HepG2 (cell line): ENCODE measurements around the gene EFNA4. TPM values are rescaled to one million over a fixed set of nuclear protein-coding genes. Genes with fewer than 3 reads are reported as not detected.
A peak's percentile ranks its signal among the peaks of the same experiment; 100 is the strongest.

Experiments
- ATF4 ChIP-seq, 2 experiments: fragments of 450-650 bp in 1 of 2; sonication (generic) in 1 of 2; formaldehyde crosslinking; IDR thresholded peaks; 2 replicates each; pipeline versions ENCODE4 v1.5.0 to v1.8.0; 2020 to 2022; ENCODE audit warnings: mild to moderate bottlenecking in 1 of 2, missing genetic modification reagents in 1 of 2
- E2F2 ChIP-seq: sonication (generic); formaldehyde crosslinking; IDR thresholded peaks from 2 replicates; pipeline ENCODE4 v1.4.0; 2020; ENCODE audit warnings: missing genetic modification reagents, borderline replicate concordance
- KLF11 ChIP-seq: IDR thresholded peaks from 2 replicates; pipeline ENCODE4 v1.6.1; 2016; ENCODE audit warnings: missing compliant biosample characterization
- MAF1 ChIP-seq: sonication (generic); formaldehyde crosslinking; IDR thresholded peaks from 2 replicates; pipeline ENCODE4 v1.5.0; 2020; ENCODE audit warnings: missing genetic modification reagents, borderline replicate concordance
- MEF2D ChIP-seq: sonication (generic); formaldehyde crosslinking; IDR thresholded peaks from 2 replicates; pipeline ENCODE4 v1.5.1; 2020; ENCODE audit warnings: mild to moderate bottlenecking, missing genetic modification reagents
- MTERF4 ChIP-seq: sonication (generic); formaldehyde crosslinking; IDR thresholded peaks from 2 replicates; pipeline ENCODE4 v1.8.0; 2023; ENCODE audit warnings: mild to moderate bottlenecking, missing genetic modification reagents
- NKX3-1 ChIP-seq: sonication (generic); formaldehyde crosslinking; IDR thresholded peaks from 2 replicates; pipeline ENCODE4 v1.5.0; 2020; ENCODE audit warnings: missing genetic modification reagents
- PRDM4 ChIP-seq: sonication (generic); formaldehyde crosslinking; IDR thresholded peaks from 2 replicates; pipeline ENCODE4 v1.9.0; 2021; ENCODE audit warnings: missing genetic modification reagents, borderline replicate concordance
- RCOR2 ChIP-seq: IDR thresholded peaks from 2 replicates; pipeline ENCODE4 v1.6.1; 2016; ENCODE audit warnings: missing biosample characterization, missing genetic modification reagents
- STAG1 ChIP-seq: sonication (generic); formaldehyde crosslinking; IDR thresholded peaks from 2 replicates; pipeline ENCODE4 v1.4.0; 2020; ENCODE audit warnings: missing genetic modification reagents
- SYNCRIP ChIP-seq: fragments of 200-400 bp; formaldehyde crosslinking; IDR thresholded peaks from 2 replicates; pipeline ENCODE4 v1.6.1; 2018; ENCODE audit warnings: mild to moderate bottlenecking, low read depth, low read length; ENCODE audit not compliant: insufficient read depth
- TFDP1 ChIP-seq: IDR thresholded peaks from 2 replicates; pipeline ENCODE4 v1.6.1; 2016; ENCODE audit warnings: missing compliant biosample characterization, missing genetic modification reagents, borderline replicate concordance
- THAP11 ChIP-seq: IDR thresholded peaks from 2 replicates; pipeline ENCODE4 v1.6.1; 2016; ENCODE audit warnings: missing biosample characterization, missing genetic modification reagents
- ZBTB3 ChIP-seq: sonication (generic); formaldehyde crosslinking; IDR thresholded peaks from 2 replicates; pipeline ENCODE4 v1.4.0; 2020; ENCODE audit warnings: low read depth, mild to moderate bottlenecking, moderate library complexity, missing genetic modification reagents, borderline replicate concordance
- ZFYVE20 ChIP-seq: sonication (generic); formaldehyde crosslinking; IDR thresholded peaks from 2 replicates; pipeline ENCODE4 v1.8.0; 2023; ENCODE audit warnings: low read depth, mild to moderate bottlenecking, moderate library complexity, missing genetic modification reagents, borderline replicate concordance
- ZIK1 ChIP-seq: sonication (generic); formaldehyde crosslinking; IDR thresholded peaks from 2 replicates; pipeline ENCODE4 v1.5.0; 2020; ENCODE audit warnings: mild to moderate bottlenecking, low read depth, missing genetic modification reagents, borderline replicate concordance
- ZNF20 ChIP-seq: sonication (generic); formaldehyde crosslinking; IDR thresholded peaks from 2 replicates; pipeline ENCODE4 v1.4.0; 2020; ENCODE audit warnings: mild to moderate bottlenecking, moderate library complexity, missing genetic modification reagents
- ZNF331 ChIP-seq: sonication (generic); formaldehyde crosslinking; IDR thresholded peaks from 2 replicates; pipeline ENCODE4 v1.4.0; 2020; ENCODE audit warnings: missing genetic modification reagents
- ZNF556 ChIP-seq: sonication (generic); formaldehyde crosslinking; IDR thresholded peaks from 2 replicates; pipeline ENCODE4 v1.4.0; 2020; ENCODE audit warnings: mild to moderate bottlenecking, missing genetic modification reagents, borderline replicate concordance
- ZNF564 ChIP-seq: sonication (generic); formaldehyde crosslinking; IDR thresholded peaks from 2 replicates; pipeline ENCODE4 v1.8.1; 2023; ENCODE audit warnings: mild to moderate bottlenecking, missing genetic modification reagents
- ZNF672 ChIP-seq: sonication (generic); formaldehyde crosslinking; IDR thresholded peaks from 2 replicates; pipeline ENCODE4 v1.8.1; 2022; ENCODE audit warnings: missing genetic modification reagents
- polyA plus RNA-seq, 8 experiments: library from polyadenylated mRNA; depleted of rRNA in 3 of 8; stranded (reverse) in 7 of 8; unstranded in 1 of 8; fragments of >200 nt; fragmentation: Illumina TruSeq in 4 of 8; extraction: Trizol in 4 of 8; gene quantifications; 2 replicates each; pipeline versions ENCODE4 v1.2.1 to v1.2.3, GENCODE V29; 2011 to 2016; ENCODE audit warnings: low read depth in 4 of 8, missing spikeins in 1 of 8, mixed read lengths in 1 of 8; ENCODE audit not compliant: insufficient read depth in 1 of 8
- total RNA-seq, 5 experiments: library from RNA; depleted of rRNA; stranded (reverse); fragments of >200 nt; fragmentation: Illumina TruSeq; extraction: Trizol; gene quantifications; 2 replicates each; pipeline ENCODE4 v1.2.3, GENCODE V29; 2016; ENCODE audit warnings: low read depth in 1 of 5

EFNA4 gene
- total and polyA plus RNA-seq, 2 of the 13 experiments (the other 11 are each of a cell fraction or from before 2014, with no cell fraction given): 12.0 to 17.2 TPM

GRCh38 chr1:155070721-155071569, 7.4 kb downstream of the EFNA4 start (continued):
- no peak for TF ChIP-seq MTERF4
- TF ChIP-seq ZNF331 (CRISPR knock-in tag): 0 out of 2 replicates have a peak, but pooled peaks have one; percentile 50
- no peak for TF ChIP-seq PRDM4 (CRISPR knock-in tag)
- no peak for TF ChIP-seq ZNF672 (CRISPR knock-in tag)
- no peak for TF ChIP-seq MAF1 (CRISPR knock-in tag)
- peak; percentile 28; the same call in 1 of the 2 replicates for TF ChIP-seq THAP11 (CRISPR knock-in tag)
- 0 out of 2 replicates have a peak, but pooled peaks have one; percentile 37 for TF ChIP-seq MEF2D (CRISPR knock-in tag)
- peak; percentile 10; the same call in 1 of the 2 replicates for TF ChIP-seq STAG1 (CRISPR knock-in tag)
- TF ChIP-seq ZBTB3 (CRISPR knock-in tag): no peak
- TF ChIP-seq ZNF556: 0 out of 2 replicates have a peak, but pooled peaks have one; percentile 1
- no peak for TF ChIP-seq E2F2 (CRISPR knock-in tag)
- no peak for TF ChIP-seq ZNF564
- TF ChIP-seq ZFYVE20 (CRISPR knock-in tag): no peak
- peak; percentile 53; the same call in 1 of the 2 replicates for TF ChIP-seq TFDP1
- TF ChIP-seq RCOR2 (CRISPR knock-in tag): no peak
- TF ChIP-seq NKX3-1 (CRISPR knock-in tag): no peak
- TF ChIP-seq ATF4 (CRISPR knock-in tag; IDR thresholded peaks at IDR 0.05): no peak
- no peak for TF ChIP-seq KLF11 (CRISPR knock-in tag)
- TF ChIP-seq ZNF20 (CRISPR knock-in tag): no peak
- TF ChIP-seq SYNCRIP: no peak
- 0 out of 2 replicates have a peak, but pooled peaks have one; percentile 24 for TF ChIP-seq ZIK1
